ENCODE measurements around the gene GPR55.

The GPR55 gene

GRCh38 chr2:230879271-230879882, 45.7 kb downstream of the GPR55 start:
- DNase-seq (ENCODE audit: low spot score) = no peak

GRCh38 chr2:230878599-230879188, 46.3 kb downstream of the GPR55 start:
- no peak for DNase-seq (ENCODE audit: low spot score)

- DNase-seq (ENCODE audit: low spot score) = no peak
Observed at GRCh38 chr2:230877759-230878598, 47.1 kb downstream of the GPR55 start.

- no peak for DNase-seq (ENCODE audit: low spot score)
Observed at GRCh38 chr2:230877116-230877758, 47.8 kb downstream of the GPR55 start.

GRCh38 chr2:230875347-230876315, 49.4 kb downstream of the GPR55 start:
- no peak for DNase-seq (ENCODE audit: low spot score)

- no peak for DNase-seq (ENCODE audit: low spot score)
Observed at GRCh38 chr2:230874876-230875275, 50.2 kb downstream of the GPR55 start.

- DNase-seq (ENCODE audit: low spot score) = no peak
Observed at GRCh38 chr2:230874456-230874855, 50.6 kb downstream of the GPR55 start.

- DNase-seq (ENCODE audit: low spot score) = no peak
Observed at GRCh38 chr2:230873661-230874401, 51.2 kb downstream of the GPR55 start.

GRCh38 chr2:230872968-230873660, 51.9 kb downstream of the GPR55 start:
- DNase-seq (ENCODE audit: low spot score) = no peak

- DNase-seq (ENCODE audit: low spot score) = no peak
Observed at GRCh38 chr2:230872151-230872967, 52.7 kb downstream of the GPR55 start.

- no peak for DNase-seq (ENCODE audit: low spot score)
Observed at GRCh38 chr2:230871361-230872150, 53.5 kb downstream of the GPR55 start.

- no peak for DNase-seq (ENCODE audit: low spot score)
Observed at GRCh38 chr2:230870544-230871360, 54.3 kb downstream of the GPR55 start.

GRCh38 chr2:230869914-230870543, 55.0 kb downstream of the GPR55 start:
- no peak for DNase-seq (ENCODE audit: low spot score)

- no peak for DNase-seq (ENCODE audit: low spot score)
Observed at GRCh38 chr2:230868947-230869913, 55.8 kb downstream of the GPR55 start.

- DNase-seq (ENCODE audit: low spot score) = no peak
Observed at GRCh38 chr2:230868161-230868946, 56.7 kb downstream of the GPR55 start.

All from SW480 (cell line).